Stimulated activated CD4-positive, alpha-beta T cell treated with anti-CD3 and anti-CD28 coated beads, Interleukin-2, amount 100 ng/mL, for 48 hours (primary cell): ENCODE data around the gene ADARB2.

Source experiments
- DNase-seq, 2 donors: peaks; one replicate each; pipeline ENCODE4 v3.0.0-alpha.2; 2020

Gene ADARB2

DNA sequence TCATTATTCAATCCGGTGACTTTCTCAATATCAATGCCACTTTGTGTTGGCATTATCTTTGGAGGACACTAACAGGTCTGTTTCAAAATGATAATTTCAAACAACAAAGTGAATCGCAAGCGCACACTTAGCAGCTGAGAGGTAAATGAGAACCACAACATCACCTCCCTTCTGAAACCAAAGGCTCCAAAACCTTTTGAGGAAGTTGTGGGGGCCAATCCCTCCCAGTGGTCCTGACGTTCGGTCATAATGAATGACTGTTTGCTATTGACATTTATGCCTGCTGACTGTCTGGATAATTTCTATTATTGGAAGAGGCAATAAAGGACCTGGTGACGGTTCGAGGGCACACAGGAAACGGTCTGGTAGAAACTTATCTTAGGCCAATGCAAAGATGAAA is 1.8 kb downstream of the ADARB2 start:
- DNase-seq: no peak

DNA sequence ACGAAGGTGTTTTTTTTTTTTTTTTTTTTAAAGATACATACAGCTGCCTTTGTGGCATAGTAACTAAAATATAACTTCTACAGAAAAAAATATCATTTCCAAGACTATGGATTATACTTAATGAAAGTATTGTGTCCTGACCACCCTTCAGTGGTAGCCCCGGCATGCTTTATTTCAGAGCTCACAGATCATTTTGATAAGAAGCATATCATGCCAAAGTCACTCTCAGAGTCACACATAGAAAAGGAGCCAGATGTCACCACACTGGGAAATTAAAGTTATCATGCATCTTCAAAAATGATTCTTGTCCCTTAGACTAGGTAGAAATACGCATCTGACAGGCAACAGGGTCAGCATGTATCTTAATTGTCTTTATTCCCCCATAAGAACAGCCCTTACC is 3.0 kb downstream of the ADARB2 start:
- DNase-seq: no peak

DNA sequence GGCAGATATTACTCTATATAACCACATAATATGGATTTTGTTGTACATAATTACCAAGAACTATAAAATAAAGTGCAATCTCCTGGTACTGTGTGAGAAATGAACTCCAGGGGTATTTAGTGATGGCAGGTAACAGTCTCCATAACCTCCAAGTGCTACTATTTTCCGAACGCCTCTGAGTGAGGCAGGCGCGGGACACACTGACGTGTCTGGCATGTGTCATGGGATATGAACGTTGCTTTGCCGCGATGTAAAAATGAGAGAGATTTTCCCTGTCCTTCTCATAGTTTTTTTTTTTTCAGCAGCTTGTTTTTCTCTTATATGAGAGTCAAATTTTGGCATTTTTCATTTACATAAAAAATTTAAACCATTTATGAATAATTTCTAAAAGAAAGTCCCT is 3.6 kb downstream of the ADARB2 start:
- no peak for DNase-seq

DNA sequence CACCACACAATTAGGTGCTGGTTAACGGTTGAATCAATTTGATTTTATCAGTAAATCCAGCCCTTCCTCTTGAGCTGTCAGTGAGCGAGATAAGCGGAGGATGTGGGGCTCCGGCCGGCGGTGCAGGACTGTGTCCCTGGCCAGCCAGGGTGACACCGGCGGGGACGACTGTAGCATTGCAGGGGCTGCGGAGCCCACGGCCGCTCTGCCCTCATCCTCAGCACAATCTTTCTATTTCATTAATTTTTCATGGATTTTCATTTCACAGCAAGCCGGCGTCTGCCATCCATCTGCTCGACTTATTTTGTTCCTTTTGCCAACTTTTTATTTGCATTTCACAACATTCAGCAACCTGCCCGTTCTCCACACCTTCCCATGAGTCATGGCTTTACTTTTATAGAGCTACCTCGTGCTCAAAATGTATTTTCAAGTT is 4.7 kb downstream of the ADARB2 start:
- no peak for DNase-seq

DNA sequence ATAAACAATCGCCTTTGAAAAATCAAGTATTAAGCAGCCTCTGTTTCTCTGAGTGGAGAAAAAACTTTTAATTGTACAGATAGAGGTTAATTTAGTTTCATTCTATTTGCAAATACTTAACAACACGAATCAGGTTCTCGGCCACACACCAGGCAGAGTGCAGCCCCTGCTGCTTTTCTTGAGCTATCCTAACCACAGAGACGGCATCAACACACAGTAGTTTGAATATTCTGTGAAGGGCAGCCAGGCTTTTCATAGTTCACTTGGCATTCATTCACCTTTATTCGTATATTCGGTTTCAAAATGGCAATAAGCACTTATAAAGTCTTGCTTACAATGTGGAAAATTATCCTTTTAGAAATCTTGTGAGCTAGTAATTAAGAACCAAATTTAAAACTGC is 5.7 kb downstream of the ADARB2 start:
- no peak for DNase-seq

DNA sequence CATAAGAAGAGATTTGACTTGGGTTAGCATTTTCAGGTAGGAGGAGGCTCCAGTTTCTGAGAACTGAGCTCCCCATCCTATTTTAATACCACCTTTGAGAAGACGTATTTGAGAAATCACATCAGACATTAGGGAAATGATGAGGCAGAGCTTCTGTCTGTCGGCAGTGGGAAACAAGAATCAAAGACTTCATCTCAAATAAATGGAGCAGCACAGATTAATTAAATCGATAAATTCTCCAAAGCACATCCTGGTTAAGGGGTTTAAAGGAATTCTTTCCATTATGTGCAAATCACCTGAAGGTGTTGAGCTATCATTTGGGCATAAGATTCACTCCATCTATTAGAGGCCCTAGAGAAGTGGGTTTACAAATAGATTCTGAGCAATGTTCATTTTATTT is 7.6 kb downstream of the ADARB2 start:
- DNase-seq: no peak

DNA sequence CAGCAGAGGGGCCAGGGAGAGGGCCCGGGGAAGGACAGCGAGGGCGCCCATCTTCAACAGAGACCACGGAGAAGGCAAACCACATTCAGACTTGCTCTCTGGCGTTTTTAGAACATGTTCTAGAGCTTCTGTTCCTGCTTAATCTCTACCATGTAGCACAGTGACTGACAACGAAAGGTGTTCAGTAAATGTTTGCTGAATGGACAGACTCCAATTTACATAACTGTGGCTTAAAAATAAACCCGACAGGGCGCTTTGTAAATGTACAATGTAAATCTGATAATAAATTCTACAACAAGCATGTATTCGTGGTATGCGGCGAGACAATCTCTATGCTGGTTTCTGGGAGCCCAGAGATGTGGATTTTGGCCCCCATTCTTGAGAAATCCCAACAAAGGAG is 10.5 kb downstream of the ADARB2 start:
- no peak for DNase-seq

DNA sequence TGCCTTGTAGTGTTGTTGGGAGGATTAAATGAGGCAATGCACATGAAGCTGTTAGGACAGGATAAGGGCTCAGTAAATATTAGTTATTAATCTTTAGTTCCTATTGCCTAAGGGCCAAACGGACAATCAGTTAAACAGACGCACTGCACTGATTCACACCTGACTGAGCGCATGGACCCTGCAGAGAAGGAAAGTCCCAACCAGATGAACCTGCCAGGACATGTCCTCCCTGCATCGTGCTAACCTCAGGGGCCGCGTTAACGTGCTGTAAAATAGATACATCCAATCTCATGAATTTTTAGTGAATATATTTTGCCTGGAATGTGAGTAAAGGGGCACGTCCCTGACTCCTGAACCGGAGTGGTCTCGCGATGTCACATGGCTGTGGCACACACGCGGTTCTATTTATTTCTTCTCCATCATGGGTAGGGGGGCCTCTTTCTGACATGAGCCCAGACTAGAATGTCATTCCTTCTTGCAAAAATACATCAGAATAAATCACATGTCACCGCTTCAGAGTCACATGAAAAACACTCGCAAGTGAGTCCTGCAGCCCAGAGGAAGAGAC is 12.3 kb downstream of the ADARB2 start:
- no peak for DNase-seq

DNA sequence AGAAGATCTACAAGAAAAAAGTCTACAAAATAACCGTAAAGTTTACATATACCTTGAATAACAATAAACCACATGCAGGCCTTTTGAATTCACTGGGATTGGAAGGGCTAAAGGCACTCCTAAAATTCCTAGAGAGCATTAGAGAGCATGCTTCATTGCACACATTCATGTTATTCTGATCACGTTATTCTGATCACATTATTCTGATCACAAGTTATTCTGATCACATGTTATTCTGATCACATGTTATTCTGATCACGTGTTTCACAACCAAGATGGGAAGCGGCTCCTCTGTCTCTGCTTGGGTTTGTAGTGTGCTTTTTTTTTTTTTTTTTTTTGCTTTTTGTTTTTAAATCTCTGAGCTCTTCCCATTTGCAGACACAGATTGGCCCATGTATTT is 20.5 kb downstream of the ADARB2 start:
- no peak for DNase-seq

DNA sequence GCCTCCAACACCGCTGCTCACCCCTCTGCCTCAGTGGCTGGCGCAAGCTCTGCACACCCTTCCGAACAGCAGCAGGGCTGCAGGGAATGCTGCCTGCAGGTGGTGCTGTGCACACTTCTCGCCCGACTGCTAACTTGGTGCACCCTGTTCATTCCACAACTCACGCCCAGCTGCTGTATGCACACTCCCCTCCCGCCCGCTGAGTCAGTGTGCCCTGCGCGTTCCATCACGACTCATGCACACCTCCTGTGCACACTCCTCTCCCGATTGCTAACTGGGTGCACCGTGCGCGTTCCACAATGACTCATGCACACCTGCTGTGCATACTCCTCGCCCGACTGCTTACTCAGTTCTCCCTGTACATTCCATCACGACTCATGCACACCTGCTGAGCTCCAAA is 21.5 kb downstream of the ADARB2 start:
- DNase-seq: peak; percentile 7 to 15

DNA sequence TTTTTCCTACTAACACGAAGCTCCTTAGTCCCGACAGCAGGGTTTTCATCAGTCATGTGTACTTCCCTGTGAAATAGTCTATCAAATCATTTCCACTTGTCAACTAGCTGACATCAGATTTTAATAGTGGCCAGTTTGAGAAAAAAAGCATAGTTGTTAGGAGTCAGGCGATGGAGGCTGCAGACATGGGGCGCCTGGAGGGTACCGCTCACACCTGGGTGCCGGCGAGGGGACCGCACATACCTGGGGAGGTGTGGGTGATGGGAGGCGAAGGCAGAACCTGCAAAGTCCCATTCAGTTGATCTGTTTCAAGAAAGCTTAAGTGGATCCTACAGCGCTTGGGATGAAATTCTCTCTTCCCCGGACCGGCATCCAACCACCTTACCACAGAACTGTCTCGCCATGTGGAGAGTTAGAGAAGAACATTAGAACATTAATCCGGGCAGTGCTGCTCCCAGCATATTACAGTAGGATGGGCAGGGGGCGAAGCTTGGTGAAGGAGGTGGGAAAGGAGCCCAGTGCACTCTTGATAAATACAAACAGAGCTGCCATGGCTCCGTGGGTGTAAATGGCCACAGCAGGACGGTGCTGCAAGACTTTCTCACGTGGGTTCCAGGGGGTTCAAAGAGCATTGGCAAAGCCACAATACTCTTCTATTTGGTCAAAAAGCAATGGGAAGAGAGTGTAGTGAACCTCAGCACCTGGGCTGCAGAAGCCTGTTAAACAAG is 24.2 kb downstream of the ADARB2 start:
- no peak for DNase-seq

DNA sequence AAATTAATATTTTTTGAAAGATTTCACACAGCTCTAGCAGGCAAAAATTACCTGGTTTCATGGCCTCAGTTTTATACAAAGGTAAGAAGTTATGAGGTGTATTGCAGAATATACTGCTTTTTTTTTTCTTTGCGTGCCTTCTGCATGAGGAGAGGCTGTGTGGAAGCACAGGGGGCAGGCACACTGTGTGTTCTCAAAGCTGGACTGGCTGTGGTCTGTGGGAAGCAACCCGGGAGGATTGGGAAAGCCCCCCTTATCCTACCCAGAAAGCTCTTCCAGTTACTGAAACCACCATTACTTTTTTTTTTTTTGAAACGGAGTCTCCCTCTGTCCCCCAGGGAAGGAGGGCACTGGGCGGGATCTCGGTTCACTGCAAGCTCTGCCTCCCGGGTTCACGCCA is 25.0 kb downstream of the ADARB2 start:
- no peak for DNase-seq

DNA sequence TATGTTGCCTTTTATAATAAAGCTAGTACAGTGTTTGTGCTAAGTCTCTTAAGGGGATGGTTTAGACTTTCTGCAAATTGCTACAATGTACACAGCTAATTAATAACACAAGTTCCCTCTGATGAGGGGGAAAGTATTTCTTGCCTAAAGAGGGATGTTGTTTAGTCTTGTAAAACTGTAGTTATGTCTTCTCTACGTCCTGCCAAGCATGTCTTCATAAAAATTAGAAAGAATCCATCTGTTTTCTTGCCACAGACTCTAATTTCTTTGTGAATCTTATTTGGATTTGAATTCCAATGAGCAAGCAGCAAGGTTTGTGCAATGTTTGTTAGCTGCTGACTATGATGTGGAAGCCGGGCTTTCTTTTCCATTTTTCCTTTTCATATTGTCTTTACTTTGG is 28.2 kb downstream of the ADARB2 start:
- DNase-seq: no peak

DNA sequence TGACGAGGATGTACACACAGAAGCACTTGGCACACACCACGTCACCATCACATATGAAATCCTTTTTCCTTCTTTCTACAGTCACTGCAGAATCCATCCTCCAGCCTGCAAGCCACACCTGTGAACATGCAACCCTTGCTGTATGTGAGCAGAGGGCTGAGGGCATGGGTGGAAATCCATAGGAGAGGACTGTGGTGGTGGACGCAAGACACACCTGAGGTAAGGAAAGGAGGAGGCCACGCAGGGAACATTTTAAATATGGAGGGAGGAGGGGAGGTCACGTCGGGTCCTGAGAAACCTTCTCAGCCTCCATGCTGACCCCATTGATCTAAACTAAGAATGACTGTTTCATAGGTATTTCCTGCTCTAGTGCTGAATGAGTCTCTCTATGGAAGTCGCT is 28.6 kb downstream of the ADARB2 start:
- DNase-seq: no peak

DNA sequence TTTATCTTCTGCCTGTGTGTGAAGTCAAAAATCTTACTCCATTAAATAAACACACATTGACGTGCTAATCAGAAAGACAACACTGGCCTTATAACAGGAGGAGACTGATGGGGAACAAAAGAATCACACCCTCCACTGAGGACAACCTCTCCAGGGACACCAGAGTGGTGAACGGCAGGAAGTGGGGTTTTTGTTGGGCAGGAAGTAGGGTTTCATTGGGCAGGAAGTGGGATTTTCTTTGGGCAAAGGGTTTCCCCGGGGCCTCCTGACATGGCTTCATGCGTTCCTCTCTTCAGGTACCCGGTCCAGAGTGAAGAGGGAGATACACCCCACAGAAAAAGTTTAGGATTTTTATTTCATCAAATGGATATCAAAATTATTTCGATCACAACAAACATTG is 30.6 kb downstream of the ADARB2 start:
- no peak for DNase-seq

DNA sequence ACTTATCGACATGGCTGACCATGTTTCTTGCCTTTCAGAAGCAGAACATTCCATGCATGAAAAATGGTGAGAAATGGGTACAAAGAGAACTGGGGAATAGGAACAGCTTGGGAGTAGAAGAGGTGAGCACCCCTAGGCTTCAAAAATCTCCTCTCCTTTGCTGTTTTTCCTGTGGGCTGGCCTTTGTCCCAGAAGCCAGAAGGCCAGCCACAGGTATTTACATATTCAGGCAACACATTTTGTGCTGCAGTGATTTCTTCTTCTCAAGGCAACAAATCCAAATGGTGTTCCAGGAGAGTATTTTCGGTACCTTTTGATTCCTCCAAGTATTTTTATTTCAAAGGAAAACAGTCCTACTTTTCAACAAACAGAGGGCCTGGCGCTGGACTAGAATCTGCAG is 31.1 kb downstream of the ADARB2 start:
- no peak for DNase-seq

DNA sequence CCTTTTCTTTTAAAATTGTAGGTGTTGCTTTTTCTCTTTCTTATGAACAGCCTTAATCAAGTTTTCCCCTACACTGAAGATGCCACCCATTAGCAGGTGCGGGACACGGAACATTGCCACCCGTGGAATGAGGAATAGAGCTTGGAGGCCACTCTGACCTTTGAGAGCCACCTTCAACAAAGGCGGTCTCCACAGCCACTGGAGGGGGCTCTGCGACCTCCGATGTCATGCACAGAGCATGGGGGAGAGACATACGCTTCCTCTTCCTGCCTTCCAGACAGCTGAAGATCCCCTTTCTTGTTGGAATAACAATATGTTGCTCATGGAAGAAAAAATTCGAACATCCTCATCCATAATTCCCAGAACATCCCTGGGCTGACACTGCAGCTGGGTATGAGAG is 39.1 kb downstream of the ADARB2 start:
- no peak for DNase-seq

DNA sequence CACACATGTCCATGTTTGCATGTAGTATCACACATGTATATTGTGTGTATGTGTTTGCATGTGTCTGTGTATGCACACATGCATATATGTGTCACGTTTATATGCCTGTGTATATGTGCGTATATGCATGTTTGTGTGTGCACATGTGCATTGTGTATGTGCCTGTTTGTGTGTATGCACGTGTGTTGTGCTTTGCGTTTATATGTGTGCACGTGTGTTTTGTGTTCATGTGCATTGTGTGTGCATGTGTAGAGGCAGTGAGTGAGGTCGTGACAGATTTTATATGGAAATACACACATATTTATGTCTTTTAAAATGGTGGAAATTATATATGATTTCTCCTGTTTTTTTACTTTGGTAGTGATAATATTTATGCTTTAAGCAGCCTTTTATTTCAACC is 41.2 kb downstream of the ADARB2 start:
- DNase-seq: no peak

DNA sequence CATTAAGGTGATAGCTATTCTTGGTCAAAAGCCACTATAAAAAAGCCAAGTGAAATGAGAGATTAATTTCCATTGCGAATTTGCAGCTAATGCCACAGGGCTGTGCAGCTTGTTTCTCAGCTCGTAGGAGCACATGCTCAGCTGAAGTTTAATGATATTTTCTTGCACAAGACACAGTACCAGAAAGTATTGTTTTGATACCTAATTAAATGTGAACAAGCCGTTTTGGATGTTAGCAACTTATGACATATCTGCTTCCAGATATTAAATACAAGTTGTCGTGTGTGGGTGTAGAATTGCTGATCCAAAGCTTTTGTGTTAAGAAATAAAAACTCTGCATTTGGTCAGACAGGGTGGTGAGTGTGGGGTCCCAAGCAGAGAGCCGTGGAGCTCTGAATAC is 47.2 kb downstream of the ADARB2 start:
- no peak for DNase-seq

DNA sequence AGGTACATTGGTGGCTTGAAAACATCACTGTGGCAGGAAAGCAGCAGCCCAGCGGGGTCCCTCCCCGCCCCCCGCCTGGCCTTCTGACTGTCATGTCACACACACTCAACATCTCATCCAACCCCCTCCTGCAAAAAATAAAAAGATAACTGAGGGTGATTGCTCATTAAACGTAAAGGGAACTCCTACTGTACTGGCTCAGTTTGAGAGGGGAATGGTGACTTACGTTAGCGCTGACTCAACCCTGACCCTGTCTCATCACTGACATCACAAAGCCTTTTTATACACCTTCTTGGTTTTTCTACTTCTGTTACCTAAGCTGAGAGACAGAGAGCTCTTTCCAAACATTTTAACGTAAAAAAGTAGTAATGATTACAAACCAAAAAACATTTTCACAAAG is 48.8 kb downstream of the ADARB2 start:
- DNase-seq: no peak

DNA sequence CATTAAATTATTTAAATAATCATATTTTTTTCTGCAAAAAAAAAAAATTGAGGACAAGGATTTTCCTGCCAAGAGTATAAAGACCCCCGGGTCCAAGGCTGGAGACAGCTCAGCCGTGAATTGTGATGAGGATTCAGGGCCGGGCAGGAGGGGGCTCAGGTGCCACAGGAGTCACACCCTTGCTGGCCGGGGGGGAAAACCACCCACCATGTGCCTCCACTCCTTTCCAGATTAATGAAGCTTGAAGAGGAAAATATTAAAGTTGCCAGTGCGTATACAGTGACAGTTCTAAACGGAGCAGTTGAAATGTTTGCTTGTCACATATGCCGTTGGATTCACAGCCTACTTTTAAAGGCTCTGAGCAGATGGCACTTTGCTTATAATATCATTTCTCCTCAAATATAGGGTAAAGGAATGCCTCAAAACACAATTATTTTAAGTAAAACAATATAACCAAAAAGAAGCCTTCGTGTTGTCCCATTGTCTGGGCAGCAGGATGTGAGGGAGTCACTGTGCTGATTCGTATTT is 49.6 kb downstream of the ADARB2 start:
- no peak for DNase-seq

DNA sequence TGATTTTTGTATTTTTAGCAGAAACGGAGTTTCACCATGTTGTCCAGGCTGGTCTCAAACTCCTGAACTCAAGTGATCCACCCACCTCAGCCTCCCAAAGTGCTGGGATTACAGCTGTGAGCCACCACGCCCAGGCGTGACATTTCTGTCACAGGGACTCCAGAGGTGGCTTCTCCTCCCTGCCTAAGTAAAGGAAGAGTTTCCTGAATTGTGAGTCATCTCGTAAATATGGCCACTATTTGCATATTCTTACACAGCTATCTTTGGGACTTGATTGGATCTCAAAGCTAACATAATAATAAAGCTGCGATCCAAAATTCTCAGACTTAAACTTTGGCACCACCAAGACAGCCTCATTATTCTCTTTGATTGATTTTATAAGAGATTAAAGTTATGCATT is 50.1 kb downstream of the ADARB2 start:
- no peak for DNase-seq

DNA sequence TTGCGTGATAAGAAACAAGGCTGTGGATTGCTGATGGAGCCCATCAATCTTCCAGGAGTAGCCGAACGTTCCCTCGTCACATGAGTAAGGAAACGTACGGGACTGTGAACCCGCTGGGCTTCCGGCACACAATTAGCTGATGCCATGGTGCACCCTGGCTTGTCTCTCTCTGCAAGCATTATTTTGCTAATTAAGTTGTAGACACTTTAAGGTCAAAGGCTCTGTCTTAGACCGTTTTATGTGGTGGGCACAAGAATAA is 50.9 kb downstream of the ADARB2 start:
- DNase-seq: no peak

DNA sequence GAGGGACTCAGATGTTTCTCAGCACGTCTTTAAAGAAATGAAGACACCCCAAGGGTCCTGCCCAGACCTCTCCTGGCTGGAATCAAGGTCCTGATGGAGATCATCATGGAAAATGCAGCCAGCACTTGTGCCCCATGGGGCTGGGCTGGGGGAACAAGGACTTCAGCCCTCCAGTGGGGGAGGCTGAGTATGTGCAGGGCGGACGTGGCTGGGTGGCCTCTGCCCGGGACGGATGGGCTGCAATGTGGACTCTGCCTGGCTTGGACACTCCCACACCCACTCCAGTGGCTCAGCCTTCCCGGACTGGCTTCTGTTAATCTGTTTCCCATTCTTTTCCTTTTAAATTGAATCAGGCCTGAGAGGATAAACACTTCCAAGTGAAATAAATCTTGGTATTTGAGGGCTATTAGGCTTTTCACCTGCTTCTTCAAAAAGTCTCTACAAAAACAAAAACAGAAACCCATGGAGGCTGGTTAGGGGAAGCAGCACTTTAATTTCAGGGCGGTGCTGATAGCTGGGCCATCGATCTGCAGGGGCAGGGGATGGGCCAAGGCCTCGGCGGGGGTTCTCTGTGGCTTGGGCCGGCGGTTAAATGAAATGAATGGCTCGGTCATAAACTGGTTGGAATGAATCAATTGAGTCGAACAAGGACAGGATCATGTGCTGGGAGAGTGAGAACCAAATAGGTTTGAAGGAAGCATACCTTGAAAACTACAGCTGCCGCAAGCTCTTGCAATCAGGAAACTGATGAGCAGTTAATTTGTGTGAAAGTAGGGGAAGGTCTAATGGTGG is 51.4 kb downstream of the ADARB2 start:
- DNase-seq: no peak
